Smooth muscle cell (in vitro differentiated cells): ENCODE data around the gene RCE1. TPM values are rescaled to one million over a fixed set of nuclear protein-coding genes. Genes with fewer than 3 reads are reported as not detected.

Source experiments
- DNase-seq: peaks from one replicate; lab custom pipeline; 2025; ENCODE audit not compliant: unreplicated experiment; lab: John Stamatoyannopoulos, UW
- H2AFZ ChIP-seq: fragments of 200-600 bp; sonication (generic); 2 replicates; pipeline ENCODE4 v1.6.0; 2016; ENCODE audit warnings: antibody characterized with exemption, low read depth, mild to moderate bottlenecking
- H3F3A ChIP-seq: fragments of 200-600 bp; sonication (generic); 2 replicates; pipeline ENCODE4 v1.6.0; 2017; ENCODE audit warnings: antibody characterized with exemption, low read depth
- H3K27ac ChIP-seq: fragments of 200-600 bp; sonication (generic); 2 replicates; pipeline ENCODE4 v1.5.1; 2016; ENCODE audit warnings: low read depth, mild to moderate bottlenecking
- H3K27me3 ChIP-seq: fragments of 200-600 bp; sonication (generic); 2 replicates; pipeline ENCODE4 v1.6.1; 2016; ENCODE audit warnings: low read depth, mild to moderate bottlenecking
- H3K36me3 ChIP-seq: fragments of 200-600 bp; sonication (generic); 2 replicates; pipeline ENCODE4 v1.5.1; 2016; ENCODE audit warnings: low read depth
- H3K4me1 ChIP-seq: fragments of 200-600 bp; sonication (generic); 2 replicates; pipeline ENCODE4 v1.5.1; 2016; ENCODE audit warnings: low read depth
- H3K4me2 ChIP-seq: fragments of 200-600 bp; sonication (generic); 2 replicates; pipeline ENCODE4 v1.6.0; 2016; ENCODE audit warnings: mild to moderate bottlenecking
- H3K4me3 ChIP-seq: fragments of 200-600 bp; sonication (generic); 2 replicates; pipeline ENCODE4 v1.5.1; 2016; ENCODE audit warnings: mild to moderate bottlenecking
- H3K79me2 ChIP-seq: fragments of 200-600 bp; sonication (generic); 2 replicates; pipeline ENCODE4 v1.6.0; 2016; ENCODE audit warnings: low read depth, mild to moderate bottlenecking
- H3K9ac ChIP-seq: fragments of 200-600 bp; sonication (generic); 2 replicates; pipeline ENCODE4 v1.6.0; 2016; ENCODE audit warnings: low read depth
- H3K9me3 ChIP-seq: fragments of 200-600 bp; sonication (generic); replicated peaks from 2 replicates; pipeline ENCODE4 v1.5.1; 2016; ENCODE audit warnings: low read depth
- H4K20me1 ChIP-seq: fragments of 200-600 bp; sonication (generic); 2 replicates; pipeline ENCODE4 v1.6.0; 2016; ENCODE audit warnings: low read depth
- CTCF ChIP-seq: fragments of 200-600 bp; sonication (generic); IDR thresholded peaks from 2 replicates; pipeline ENCODE4 v1.5.1; 2017; ENCODE audit warnings: borderline replicate concordance, mild to moderate bottlenecking, antibody characterized with exemption; ENCODE audit not compliant: insufficient read depth, poor library complexity, severe bottlenecking
- WGBS: methylation state at CpG from one replicate; pipeline ENCODE4 v1.1.7; 2016; ENCODE audit warnings: low lambda C conversion rate; 5-methylcytosine and 5-hydroxymethylcytosine counted together
- polyA plus RNA-seq: library from polyadenylated mRNA; unstranded; fragments of >200 nt; fragmentation: Nextera tagmentation; extraction: Ambion mirVana; gene quantifications from 2 replicates; pipeline ENCODE4 v1.2.1, GENCODE V29; 2016
- total RNA-seq: library from RNA; depleted of rRNA; stranded (reverse); fragments of >200 nt; gene quantifications from 2 replicates; pipeline ENCODE4 v1.2.3, GENCODE V29; 2014

RCE1 gene
- total and polyA plus RNA-seq, 2 experiments from 2014 or later, result 25.2 to 33.5 TPM

GRCh38 chr11:66853242-66854229 lies 10.3 kb downstream of the RCE1 start:
- Histone ChIP-seq H3K79me2 (peaks cover 3% of the 10 kb centered on the region), H3K4me3 (no peak overlapping the region), H3K27ac (no peak overlapping the region), H3K4me1 (peaks cover 8% of the 10 kb centered on the region), H3K9me3 (no peaks in the 10 kb centered on the region), H3K9ac (no peak overlapping the region), H3F3A (peaks cover 5% of the 10 kb centered on the region), H3K27me3 (no peaks in the 10 kb centered on the region), H4K20me1 (no peaks in the 10 kb centered on the region), H3K36me3 (no peaks in the 10 kb centered on the region), H3K4me2 (no peak overlapping the region), H2AFZ (no peak overlapping the region)
- TF ChIP-seq CTCF, result no peak
- no peak for DNase-seq
- 96% methylated on average over 26 of the region's 26 CpGs for WGBS

- Histone ChIP-seq H3K36me3 (no peaks in the 10 kb centered on the region), H3K27me3 (no peaks in the 10 kb centered on the region), H3K27ac (no peak overlapping the region), H3K4me1 (peaks cover 8% of the 10 kb centered on the region), H3K9me3 (no peaks in the 10 kb centered on the region), H3K4me2 (no peak overlapping the region), H3K79me2 (peaks cover 3% of the 10 kb centered on the region), H3K4me3 (no peak overlapping the region), H2AFZ (no peak overlapping the region), H3K9ac (no peak overlapping the region), H3F3A (peaks cover 5% of the 10 kb centered on the region), H4K20me1 (no peaks in the 10 kb centered on the region)
- no peak for TF ChIP-seq CTCF
- WGBS, result 91% methylated on average over 12 of the region's 12 CpGs
- DNase-seq, result no peak
These were observed 11.0 kb downstream of the RCE1 start for GRCh38 chr11:66854231-66854661.

GRCh38 chr11:66854729-66855211 lies 11.5 kb downstream of the RCE1 start:
- Histone ChIP-seq H3K79me2 (peaks cover 3% of the 10 kb centered on the region), H3F3A (peaks cover 5% of the 10 kb centered on the region), H3K27me3 (no peaks in the 10 kb centered on the region), H3K36me3 (no peaks in the 10 kb centered on the region), H3K9me3 (no peaks in the 10 kb centered on the region), H3K27ac (no peak overlapping the region), H2AFZ (no peak overlapping the region), H4K20me1 (no peaks in the 10 kb centered on the region), H3K4me3 (no peak overlapping the region), H3K9ac (no peak overlapping the region), H3K4me1 (peaks cover 8% of the 10 kb centered on the region), H3K4me2 (no peak overlapping the region)
- no peak for TF ChIP-seq CTCF
- WGBS, result 98% methylated on average over 15 of the region's 15 CpGs
- DNase-seq, result no peak
